B cell (primary cell): ENCODE data around the gene TOGARAM1.

Source experiments
- CTCF ChIP-seq: fragments of 200-600 bp; IDR thresholded peaks from one replicate; pipeline ENCODE4 v1.8.0; 2022; ENCODE audit warnings: antibody characterized with exemption, mild to moderate bottlenecking
- EZH2 ChIP-seq: IDR thresholded peaks from 2 replicates; pipeline ENCODE4 v1.6.1; 2012; ENCODE audit warnings: borderline replicate concordance, low read depth, mild to moderate bottlenecking, moderate library complexity, low read length; ENCODE audit not compliant: insufficient read depth, poor library complexity, severe bottlenecking

- no peak for TF ChIP-seq EZH2
- no peak for TF ChIP-seq CTCF
These were observed 1.3 kb upstream of the TOGARAM1 start for GRCh38 chr14:44960646-44961045.
